Right kidney (tissue), 1 donor: ENCODE data around the gene ATXN7L1.
A peak's percentile ranks its signal among the peaks of the same experiment; 100 is the strongest.
"Not testable (repeated sequence)": the region's sequence is repeated elsewhere in the genome, so short reads cannot be mapped to it uniquely, and the experiment has no call there.

Source experiments
- DNase-seq: peaks from one replicate; pipeline ENCODE4 v3.0.0-alpha.2; 2016

ATXN7L1 gene

GRCh38 chr7:105890290-105890997, 14.0 kb upstream of the ATXN7L1 start:
- DNase-seq = no peak

DNA sequence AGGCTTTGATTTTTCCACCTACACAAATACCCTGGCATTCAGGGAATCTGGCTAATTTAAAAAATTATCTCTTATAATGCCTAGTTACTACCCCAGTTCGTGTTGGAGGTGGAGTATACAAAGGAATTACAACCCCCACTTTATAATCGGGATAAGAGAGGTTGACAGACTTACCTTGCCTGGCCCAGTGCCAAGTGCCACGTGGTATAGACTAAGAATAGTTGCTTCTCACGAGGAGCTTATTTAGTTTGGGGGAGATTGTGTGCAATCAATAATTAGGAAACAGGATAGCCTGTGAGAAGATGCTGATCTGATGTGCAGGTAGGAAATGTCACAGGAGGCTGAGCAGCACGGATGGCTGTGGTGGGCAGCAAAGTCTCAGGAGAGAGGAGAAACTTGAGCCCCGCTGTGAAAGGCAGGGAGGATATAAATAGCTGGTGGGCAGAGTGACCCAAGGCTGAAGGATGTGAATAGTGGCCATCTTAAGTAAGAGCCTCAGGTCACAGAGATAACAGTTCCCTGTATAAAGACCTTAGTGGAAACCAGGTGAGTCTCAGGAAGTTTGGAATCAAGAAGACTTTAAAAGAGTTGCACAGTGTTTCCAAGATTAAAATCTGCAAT, 11.3 kb upstream of the ATXN7L1 start:
- no peak for DNase-seq

DNA sequence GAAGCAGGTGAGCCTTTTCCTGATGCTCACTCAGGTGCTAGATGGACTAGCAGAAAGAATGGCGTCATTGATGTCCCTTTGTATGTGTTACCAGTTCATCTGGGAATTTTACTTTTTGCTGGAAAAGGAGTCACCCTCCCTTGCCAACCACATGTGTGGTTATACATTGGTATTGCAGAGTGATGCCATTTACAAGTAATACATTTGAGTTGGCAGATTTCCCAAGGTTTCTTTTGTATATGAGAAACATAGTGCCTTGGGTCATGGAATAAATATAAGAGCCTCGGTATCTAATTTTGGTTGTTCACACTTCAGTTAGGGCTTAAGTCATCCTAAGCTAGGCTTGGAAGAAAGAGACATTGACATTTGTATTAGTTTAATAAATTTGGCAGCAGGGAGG, 10.4 kb upstream of the ATXN7L1 start:
- DNase-seq = no peak

- no peak for DNase-seq
Observed at GRCh38 chr7:105885387-105886111, 9.2 kb upstream of the ATXN7L1 start.

DNA sequence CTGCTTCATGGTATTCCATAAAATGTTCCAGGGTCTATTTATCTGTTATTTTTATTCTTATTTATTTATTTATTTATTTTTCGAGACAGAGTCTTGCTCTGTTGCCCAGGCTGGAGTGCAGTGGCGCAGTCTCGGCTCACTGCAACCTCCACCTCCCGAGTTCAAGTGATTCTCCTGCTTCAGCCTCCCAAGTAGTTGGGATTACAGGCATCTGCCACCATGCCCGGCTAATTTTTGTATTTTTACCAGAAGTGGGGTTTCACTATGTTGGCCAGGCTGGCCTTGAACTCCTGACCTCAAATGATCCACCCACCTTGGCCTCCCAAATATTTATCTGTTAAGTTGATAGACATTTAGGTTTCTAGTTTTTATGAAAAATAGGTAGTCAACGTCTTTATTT, 6.8 kb upstream of the ATXN7L1 start:
- DNase-seq = not testable (repeated sequence)

GRCh38 chr7:105881439-105881838, 5.0 kb upstream of the ATXN7L1 start:
- no peak for DNase-seq

DNA sequence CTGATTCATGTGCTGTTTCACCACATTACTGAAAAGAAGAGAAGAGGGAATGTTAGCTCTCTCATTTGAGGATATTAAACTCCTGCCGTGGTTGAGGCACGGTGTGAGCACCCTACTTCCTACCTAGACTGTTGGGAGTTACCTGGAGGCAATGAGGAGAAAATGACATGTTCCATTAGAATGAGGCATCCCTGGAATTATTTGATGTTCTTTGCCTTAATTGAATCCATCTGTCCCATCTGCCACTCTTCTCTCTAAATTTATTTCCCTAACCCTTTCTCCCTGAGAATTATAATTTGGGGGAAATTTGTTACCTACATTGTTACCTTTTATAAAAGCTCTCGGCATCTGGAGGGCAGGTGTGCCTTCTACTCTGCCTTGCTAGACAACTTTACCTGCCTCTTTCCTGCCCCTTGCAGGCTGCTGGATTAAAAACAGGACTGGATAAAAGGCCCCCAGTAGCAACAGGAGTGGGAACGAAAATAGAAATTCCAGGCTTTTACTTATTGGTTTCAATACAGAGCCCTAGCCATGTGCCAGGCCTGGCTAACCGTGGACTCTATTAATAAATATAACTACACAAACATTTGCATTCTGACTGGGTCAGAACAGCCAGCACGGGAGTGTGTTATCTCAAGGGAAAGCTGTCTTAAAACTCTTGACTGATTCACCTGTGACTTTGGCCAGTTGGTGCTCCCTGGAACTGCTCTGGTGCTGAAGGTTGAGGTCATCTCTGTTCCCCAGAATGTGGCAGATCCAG, 4.4 kb upstream of the ATXN7L1 start:
- DNase-seq = no peak

DNA sequence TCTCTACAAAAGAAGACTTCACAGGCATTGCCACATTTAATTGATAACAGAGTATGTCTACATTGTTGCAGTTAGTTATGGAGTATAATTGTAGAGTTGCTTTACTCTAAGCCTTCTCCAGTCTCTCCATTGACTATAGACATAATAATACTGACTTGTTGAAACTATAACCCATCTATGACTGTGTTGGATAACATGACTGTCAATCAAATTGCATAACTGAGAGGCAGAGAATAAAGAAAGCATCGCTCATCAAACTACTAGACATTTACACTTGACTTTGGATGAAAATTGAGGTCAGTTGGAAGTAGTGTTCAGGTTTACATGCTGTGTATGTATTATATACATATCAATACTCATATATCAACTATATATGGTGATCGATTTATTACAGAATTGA, 3.4 kb upstream of the ATXN7L1 start:
- DNase-seq = no peak

GRCh38 chr7:105878746-105879605, 2.6 kb upstream of the ATXN7L1 start:
- no peak for DNase-seq

DNA sequence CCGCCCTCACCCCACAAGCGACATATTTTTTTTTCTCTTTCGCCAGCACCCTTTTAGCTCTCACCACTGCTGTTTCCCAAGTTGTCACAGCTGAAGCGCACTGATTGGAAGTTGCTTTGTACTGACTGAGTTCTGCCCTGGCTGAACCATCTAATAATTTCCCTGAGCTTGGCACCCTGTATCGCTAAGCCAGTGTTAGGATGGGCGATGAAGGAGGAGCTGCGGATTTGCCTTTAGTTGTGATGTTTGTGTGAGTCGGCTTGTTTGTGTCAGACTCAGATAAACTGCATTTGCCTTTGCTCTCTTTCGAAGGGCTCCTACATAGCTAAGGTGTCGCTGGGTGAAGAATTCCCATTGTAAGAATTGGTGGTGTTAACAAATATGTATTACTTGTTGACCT, 1.3 kb upstream of the ATXN7L1 start:
- no peak for DNase-seq

DNA sequence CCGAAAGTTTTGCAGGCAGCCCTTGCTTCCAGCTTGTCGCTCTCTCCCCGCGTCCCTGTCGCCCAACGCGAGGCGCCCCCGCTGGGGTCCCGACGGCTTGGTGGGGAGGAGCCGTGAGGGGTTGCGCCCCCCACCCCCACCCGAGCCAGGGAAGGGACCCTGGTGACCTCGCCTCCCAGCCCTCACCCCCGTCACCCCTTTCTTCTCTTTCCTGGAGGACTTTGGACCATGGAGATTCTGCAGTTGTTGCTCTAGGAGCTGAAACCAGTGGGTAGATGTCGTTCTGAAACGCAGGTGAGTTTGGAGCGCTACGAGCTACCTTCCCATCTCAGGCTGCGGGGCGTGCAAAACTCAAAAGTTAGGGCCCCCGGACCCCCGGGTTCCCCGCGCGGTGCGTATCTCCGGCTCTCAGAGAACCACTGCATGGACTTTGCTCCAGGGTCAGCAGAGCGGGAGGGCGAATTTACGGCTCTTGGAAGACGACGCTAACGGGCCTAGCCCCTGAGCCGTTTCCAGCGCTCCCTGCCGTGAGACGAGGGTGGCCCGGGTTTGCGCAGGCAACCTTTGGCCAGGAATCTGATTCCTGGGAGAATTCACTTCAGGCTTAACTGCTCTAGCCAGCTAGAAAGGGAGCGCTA, 684 bp upstream of the ATXN7L1 start:
- peak; percentile 75 for DNase-seq

DNA sequence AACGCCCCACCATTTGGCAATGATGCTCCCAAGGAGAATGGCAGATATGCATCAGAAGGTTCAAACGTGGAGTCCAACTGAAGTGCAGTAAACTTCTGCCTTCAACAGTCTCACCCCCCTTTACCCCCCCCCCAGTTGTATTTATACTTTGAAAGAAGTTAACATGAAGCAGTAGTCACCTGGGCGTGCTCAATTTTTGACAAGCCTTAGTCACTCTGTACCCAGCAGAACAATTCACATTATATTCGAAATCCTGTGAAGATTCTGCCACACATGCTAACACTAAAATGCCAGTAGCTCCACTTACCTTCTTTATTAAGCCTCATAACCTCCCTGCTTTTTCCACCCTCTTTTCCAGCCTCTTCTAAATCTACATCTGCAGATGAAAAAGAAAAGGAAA, 894 bp downstream of the ATXN7L1 start:
- DNase-seq = no peak

- DNase-seq = no peak
Observed at GRCh38 chr7:105874055-105874454, 2.3 kb downstream of the ATXN7L1 start.

GRCh38 chr7:105872491-105872890, 3.9 kb downstream of the ATXN7L1 start:
- DNase-seq = no peak

DNA sequence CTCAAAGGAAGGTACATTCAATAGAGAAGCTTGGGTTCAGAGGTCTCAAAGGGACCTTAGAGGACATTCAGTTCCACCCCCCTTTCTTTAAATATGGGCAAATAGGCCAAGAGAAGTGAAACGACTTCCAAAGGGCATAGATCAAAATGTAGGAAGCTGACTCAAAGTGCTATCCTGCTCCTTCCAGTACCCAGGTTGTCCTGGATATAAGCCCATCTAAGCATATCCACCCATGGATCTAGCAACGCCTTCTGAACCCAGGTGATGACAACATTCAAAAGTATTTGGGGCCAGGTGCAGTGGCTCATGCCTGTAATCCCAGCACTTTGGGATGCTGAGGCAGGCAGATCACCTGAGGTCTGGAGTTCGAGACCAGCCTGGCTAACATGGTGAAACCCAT, 5.3 kb downstream of the ATXN7L1 start:
- no peak for DNase-seq

- DNase-seq = no peak
Observed at GRCh38 chr7:105866102-105866801, 10.1 kb downstream of the ATXN7L1 start.

DNA sequence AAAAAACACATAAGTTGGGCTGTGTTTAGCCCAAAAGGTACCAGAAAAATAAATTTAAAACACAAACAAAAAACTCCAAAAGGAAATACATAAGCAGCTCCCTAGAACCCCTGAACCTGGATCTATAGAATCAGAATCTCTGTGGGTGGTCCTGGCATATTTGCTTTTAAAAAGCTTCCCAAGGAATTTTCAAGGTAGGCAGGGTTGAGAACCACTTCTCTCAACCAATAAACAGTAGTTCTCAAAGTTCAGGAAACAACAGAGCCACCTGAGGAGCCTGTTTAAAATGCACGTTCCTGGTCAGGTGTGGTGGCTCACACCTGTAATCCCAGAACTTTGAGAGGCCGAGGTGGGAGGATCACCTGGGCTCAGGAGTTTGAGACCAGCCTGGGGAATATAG, 12.5 kb downstream of the ATXN7L1 start:
- DNase-seq = no peak

- no peak for DNase-seq
Observed at GRCh38 chr7:105862770-105863169, 13.6 kb downstream of the ATXN7L1 start.

DNA sequence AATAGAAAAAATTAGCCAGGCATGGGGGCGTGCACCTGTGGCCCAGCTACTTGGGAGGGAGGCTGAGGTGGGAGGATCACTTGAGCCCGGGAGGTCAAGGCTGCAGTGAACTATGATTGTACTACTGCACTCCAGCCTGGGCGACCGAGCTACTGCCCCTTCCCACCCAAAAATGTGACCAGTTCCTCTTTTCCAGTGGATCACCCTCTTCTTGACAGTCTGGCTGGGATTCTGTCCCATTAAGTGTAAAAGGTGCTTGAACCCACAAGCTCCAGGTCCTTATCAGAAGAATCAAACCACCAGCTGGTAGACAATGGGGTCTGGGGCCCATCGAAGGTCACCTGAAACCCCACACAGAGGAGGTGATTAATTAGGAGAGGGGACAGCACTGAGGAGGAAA, 14.1 kb downstream of the ATXN7L1 start:
- no peak for DNase-seq

- no peak for DNase-seq
Observed at GRCh38 chr7:105861224-105861623, 15.2 kb downstream of the ATXN7L1 start.

DNA sequence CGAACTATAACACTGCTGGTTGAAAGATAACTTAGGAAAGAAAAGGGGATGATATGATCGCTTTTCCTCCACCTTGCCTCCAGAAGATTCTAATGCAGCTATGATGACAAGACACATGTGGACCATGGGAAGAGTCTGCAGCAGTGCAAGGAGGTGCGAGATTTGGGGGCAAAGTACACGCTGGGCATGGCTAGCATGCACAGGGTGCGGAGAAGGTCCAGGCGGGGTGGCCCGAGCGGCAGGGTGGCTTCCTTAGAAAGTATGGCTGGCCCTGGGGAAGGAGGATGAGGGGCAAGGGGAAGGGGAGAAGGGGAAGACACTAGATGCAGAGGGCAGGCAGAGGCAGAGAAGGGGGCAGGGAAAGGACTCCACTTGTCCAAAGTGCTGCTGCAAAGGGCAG, 15.6 kb downstream of the ATXN7L1 start:
- no peak for DNase-seq
